DMS114 treated with DMSO at 0.1 percent for 48 hours (cell line): Measurements from ENCODE around the gene PLPP4.
A peak's percentile ranks its signal among the peaks of the same experiment; 100 is the strongest.

Experiments
- DNase-seq: peaks from one replicate; lab custom pipeline; 2025; ENCODE audit not compliant: unreplicated experiment; lab: John Stamatoyannopoulos, UW

PLPP4 gene

GRCh38 chr10:120456626-120457430 is at the start of gene PLPP4:
PLPP4 (plus strand) TSS chr10:120457227; CDS start chr10:120457306, 79 bp downstream.
- DNase-seq, result no peak

- DNase-seq, result no peak
Observed at GRCh38 chr10:120409816-120410215, 47.2 kb upstream of the PLPP4 start.

GRCh38 chr10:120414946-120415345 is 42.1 kb upstream of the PLPP4 start:
- DNase-seq, result no peak

GRCh38 chr10:120415709-120416330 is 41.2 kb upstream of the PLPP4 start:
- DNase-seq, result no peak

GRCh38 chr10:120420421-120420820 is 36.6 kb upstream of the PLPP4 start:
- no peak for DNase-seq

GRCh38 chr10:120421250-120421649 is 35.8 kb upstream of the PLPP4 start:
- DNase-seq, result no peak

- DNase-seq, result no peak
Observed at GRCh38 chr10:120422457-120422856, 34.6 kb upstream of the PLPP4 start.

- DNase-seq, result peak; percentile 27
Observed at GRCh38 chr10:120423431-120424197, 33.4 kb upstream of the PLPP4 start.

- DNase-seq, result no peak
Observed at GRCh38 chr10:120424198-120424464, 32.9 kb upstream of the PLPP4 start.

GRCh38 chr10:120426306-120426705 is 30.7 kb upstream of the PLPP4 start:
- DNase-seq, result no peak

- DNase-seq, result no peak
Observed at GRCh38 chr10:120428754-120429153, 28.3 kb upstream of the PLPP4 start.

GRCh38 chr10:120429395-120429794 is 27.6 kb upstream of the PLPP4 start:
- no peak for DNase-seq

GRCh38 chr10:120431251-120431651 is 25.8 kb upstream of the PLPP4 start:
- DNase-seq, result no peak

- no peak for DNase-seq
Observed at GRCh38 chr10:120432209-120432608, 24.8 kb upstream of the PLPP4 start.

GRCh38 chr10:120433141-120433540 is 23.9 kb upstream of the PLPP4 start:
- no peak for DNase-seq

- DNase-seq, result no peak
Observed at GRCh38 chr10:120436439-120437112, 20.5 kb upstream of the PLPP4 start.

GRCh38 chr10:120437541-120437940 is 19.5 kb upstream of the PLPP4 start:
- no peak for DNase-seq

GRCh38 chr10:120451968-120452367 is 5.1 kb upstream of the PLPP4 start:
- no peak for DNase-seq

GRCh38 chr10:120453319-120453718 is 3.7 kb upstream of the PLPP4 start:
- no peak for DNase-seq

- no peak for DNase-seq
Observed at GRCh38 chr10:120453886-120454285, 3.1 kb upstream of the PLPP4 start.

- no peak for DNase-seq
Observed at GRCh38 chr10:120455004-120455403, 2.0 kb upstream of the PLPP4 start.

- DNase-seq, result no peak
Observed at GRCh38 chr10:120455606-120456005, 1.4 kb upstream of the PLPP4 start.
